ENCODE data around the gene GLP2R. TPM values are rescaled to one million over a fixed set of nuclear protein-coding genes. Genes with fewer than 3 reads are reported as not detected.

GLP2R gene
- total RNA-seq, 2 experiments from 2014 or later = not detected

- Mint-ChIP-seq H3K36me3 (ENCODE audit: low read depth) (no peaks in the 10 kb centered on the region), H3K27ac (no peak overlapping the region), H3K4me3 (no peak overlapping the region), H3K27me3 (peaks cover 6% of the 10 kb centered on the region), H3K4me1 (ENCODE audit: low read depth) (no peaks in the 10 kb centered on the region), H3K9me3 (no peaks in the 10 kb centered on the region)
- intact Hi-C loops (cut with micrococcal nuclease) = no loop called here
- ChIA-PET POLR2A (no interaction called here), CTCF (no interaction called here)
- DNase-seq (no peak), ATAC-seq (no peak)
- TF ChIP-seq CTCF (IDR thresholded peaks at IDR 0.05) = no peak
Measured at GRCh38 chr17:9792181-9792840, 33.4 kb upstream of the GLP2R start.

GRCh38 chr17:9798008-9798407 lies 27.7 kb upstream of the GLP2R start:
- Mint-ChIP-seq H3K36me3 (ENCODE audit: low read depth) (no peaks in the 10 kb centered on the region), H3K9me3 (no peaks in the 10 kb centered on the region), H3K4me1 (ENCODE audit: low read depth) (no peaks in the 10 kb centered on the region), H3K27ac (no peak overlapping the region), H3K27me3 (peaks cover 14% of the 10 kb centered on the region), H3K4me3 (no peak overlapping the region)
- POLR2A ChIA-PET = no interaction called here
- no peak for DNase-seq
- no peak for TF ChIP-seq CTCF (IDR thresholded peaks at IDR 0.05)
- CTCF ChIA-PET = no interaction called here
- intact Hi-C loops (cut with micrococcal nuclease) = no loop called here
- no peak for ATAC-seq

- no peak overlapping the region for H3K27ac Mint-ChIP-seq
- ChIA-PET CTCF (no interaction called here), POLR2A (no interaction called here)
- no peak for TF ChIP-seq CTCF (IDR thresholded peaks at IDR 0.05)
- ATAC-seq (no peak), DNase-seq (no peak)
- no peak overlapping the region for H3K4me3 Mint-ChIP-seq
- no peaks in the 10 kb centered on the region for H3K36me3 Mint-ChIP-seq (ENCODE audit: low read depth)
- intact Hi-C loops (cut with micrococcal nuclease) = no loop called here
- H3K9me3 Mint-ChIP-seq = no peaks in the 10 kb centered on the region
- H3K27me3 Mint-ChIP-seq = peaks cover 18% of the 10 kb centered on the region
- no peaks in the 10 kb centered on the region for H3K4me1 Mint-ChIP-seq (ENCODE audit: low read depth)
Measured at GRCh38 chr17:9798724-9799123, 27.0 kb upstream of the GLP2R start.

GRCh38 chr17:9801505-9801904 lies 24.2 kb upstream of the GLP2R start:
- Mint-ChIP-seq H3K4me3 (no peak overlapping the region), H3K27ac (no peak overlapping the region), H3K27me3 (peaks cover 20% of the 10 kb centered on the region), H3K9me3 (no peaks in the 10 kb centered on the region), H3K4me1 (ENCODE audit: low read depth) (no peaks in the 10 kb centered on the region), H3K36me3 (ENCODE audit: low read depth) (no peaks in the 10 kb centered on the region)
- CTCF ChIA-PET = no interaction called here
- intact Hi-C loops (cut with micrococcal nuclease) = no loop called here
- POLR2A ChIA-PET = no interaction called here
- no peak for ATAC-seq
- DNase-seq = no peak
- no peak for TF ChIP-seq CTCF (IDR thresholded peaks at IDR 0.05)

- ATAC-seq (no peak), DNase-seq (no peak)
- ChIA-PET CTCF (no interaction called here), POLR2A (no interaction called here)
- H3K27me3 Mint-ChIP-seq = peaks cover 19% of the 10 kb centered on the region
- no peak for TF ChIP-seq CTCF (IDR thresholded peaks at IDR 0.05)
- H3K9me3 Mint-ChIP-seq = no peaks in the 10 kb centered on the region
- intact Hi-C loops (cut with micrococcal nuclease) = no loop called here
- H3K36me3 Mint-ChIP-seq (ENCODE audit: low read depth) = no peaks in the 10 kb centered on the region
- H3K27ac Mint-ChIP-seq = no peak overlapping the region
- no peak overlapping the region for H3K4me3 Mint-ChIP-seq
- no peaks in the 10 kb centered on the region for H3K4me1 Mint-ChIP-seq (ENCODE audit: low read depth)
Measured at GRCh38 chr17:9802294-9802693, 23.4 kb upstream of the GLP2R start.

Data from activated CD8-positive, alpha-beta T cell treated with anti-CD3 and anti-CD28 coated beads for 36 hours (primary cell).